Measurements from ENCODE around the gene KIF13A.

The KIF13A gene

GRCh38 chr6:17957904-17958620, 29.4 kb downstream of the KIF13A start:
- Histone ChIP-seq H3K9me3 (replicated peaks; ENCODE audit: insufficient read depth, low read length) (no peaks in the 10 kb centered on the region), H3F3A (ENCODE audit: insufficient read depth, low read length) (no peaks in the 10 kb centered on the region), H2AFZ (ENCODE audit: low read length) (no peak overlapping the region), H3K4me3 (ENCODE audit: low read length) (no peak overlapping the region), H3K36me3 (replicated peaks; ENCODE audit: insufficient read depth, low read length) (no peaks in the 10 kb centered on the region), H3K27ac (ENCODE audit: low read length) (no peak overlapping the region), H3K9me2 (replicated peaks; ENCODE audit: insufficient read depth, low read length) (no peaks in the 10 kb centered on the region), H3K9ac (ENCODE audit: low read length) (no peak overlapping the region), H4K20me1 (ENCODE audit: insufficient read depth, low read length) (no peaks in the 10 kb centered on the region), H3K79me2 (ENCODE audit: low read length) (no peaks in the 10 kb centered on the region), H3K4me1 (ENCODE audit: low read length) (no peaks in the 10 kb centered on the region), H3K4me2 (ENCODE audit: low read depth, low read length) (no peak overlapping the region), H3K27me3 (replicated peaks; ENCODE audit: insufficient read depth, low read length) (no peaks in the 10 kb centered on the region)
- TF ChIP-seq EZH2phosphoT487 (IDR thresholded peaks at IDR 0.05; ENCODE audit: low read length) (no peak), CTCF (IDR thresholded peaks at IDR 0.05; ENCODE audit: low read length) (no peak), EZH2 (optimal IDR thresholded peaks at IDR 0.05; ENCODE audit: low read depth, low read length) (no peak)
- DNase-seq, result no peak

- Histone ChIP-seq H2AFZ (ENCODE audit: low read length) (no peak overlapping the region), H3K4me1 (ENCODE audit: low read length) (no peaks in the 10 kb centered on the region), H4K20me1 (ENCODE audit: insufficient read depth, low read length) (no peaks in the 10 kb centered on the region), H3F3A (ENCODE audit: insufficient read depth, low read length) (no peaks in the 10 kb centered on the region), H3K9me2 (replicated peaks; ENCODE audit: insufficient read depth, low read length) (no peaks in the 10 kb centered on the region), H3K79me2 (ENCODE audit: low read length) (no peaks in the 10 kb centered on the region), H3K4me3 (ENCODE audit: low read length) (no peak overlapping the region), H3K9ac (ENCODE audit: low read length) (no peak overlapping the region), H3K9me3 (replicated peaks; ENCODE audit: insufficient read depth, low read length) (no peaks in the 10 kb centered on the region), H3K27ac (ENCODE audit: low read length) (no peak overlapping the region), H3K36me3 (replicated peaks; ENCODE audit: insufficient read depth, low read length) (no peaks in the 10 kb centered on the region), H3K27me3 (replicated peaks; ENCODE audit: insufficient read depth, low read length) (no peaks in the 10 kb centered on the region), H3K4me2 (ENCODE audit: low read depth, low read length) (no peak overlapping the region)
- DNase-seq, result peak; percentile 9
- TF ChIP-seq EZH2 (optimal IDR thresholded peaks at IDR 0.05; ENCODE audit: low read depth, low read length) (no peak), CTCF (IDR thresholded peaks at IDR 0.05; ENCODE audit: low read length) (no peak), EZH2phosphoT487 (IDR thresholded peaks at IDR 0.05; ENCODE audit: low read length) (no peak)
These were observed 29.9 kb downstream of the KIF13A start for GRCh38 chr6:17957498-17957897.

GRCh38 chr6:17957086-17957485, 30.3 kb downstream of the KIF13A start:
- Histone ChIP-seq H3K9me2 (replicated peaks; ENCODE audit: insufficient read depth, low read length) (no peaks in the 10 kb centered on the region), H3K4me3 (ENCODE audit: low read length) (no peak overlapping the region), H3K27ac (ENCODE audit: low read length) (no peak overlapping the region), H3K79me2 (ENCODE audit: low read length) (no peaks in the 10 kb centered on the region), H3F3A (ENCODE audit: insufficient read depth, low read length) (no peaks in the 10 kb centered on the region), H3K9ac (ENCODE audit: low read length) (no peak overlapping the region), H4K20me1 (ENCODE audit: insufficient read depth, low read length) (no peaks in the 10 kb centered on the region), H2AFZ (ENCODE audit: low read length) (no peak overlapping the region), H3K36me3 (replicated peaks; ENCODE audit: insufficient read depth, low read length) (no peaks in the 10 kb centered on the region), H3K4me1 (ENCODE audit: low read length) (no peaks in the 10 kb centered on the region), H3K9me3 (replicated peaks; ENCODE audit: insufficient read depth, low read length) (no peaks in the 10 kb centered on the region), H3K4me2 (ENCODE audit: low read depth, low read length) (no peak overlapping the region), H3K27me3 (replicated peaks; ENCODE audit: insufficient read depth, low read length) (no peaks in the 10 kb centered on the region)
- DNase-seq, result no peak
- TF ChIP-seq CTCF (IDR thresholded peaks at IDR 0.05; ENCODE audit: low read length) (no peak), EZH2 (optimal IDR thresholded peaks at IDR 0.05; ENCODE audit: low read depth, low read length) (no peak), EZH2phosphoT487 (IDR thresholded peaks at IDR 0.05; ENCODE audit: low read length) (no peak)

Data from MM.1S (cell line).